Lung (tissue), 12 donors: ENCODE results near the gene CES3. TPM values are rescaled to one million over a fixed set of nuclear protein-coding genes. Genes with fewer than 3 reads are reported as not detected.

Source experiments
- ATAC-seq: fragments of 200-7000 bp; cut with Tn5 transposase; one replicate; pipeline ENCODE4 v1.9.1; 2020; ENCODE audit warnings: moderate number of reproducible peaks; ENCODE audit not compliant: insufficient read depth, low FRiP score
- DNase-seq, 3 donors: peaks; one replicate each; pipeline ENCODE4 v3.0.0-alpha.2; 2013 to 2017
- H3K27ac ChIP-seq, 2 donors: one replicate each; pipeline ENCODE4 v1.5.1; 2013; ENCODE audit warnings: mild to moderate bottlenecking in 2 of 2, moderate library complexity in 2 of 2, control low read depth in 1 of 2, inconsistent platforms in 1 of 2, low read depth in 1 of 2, low read length in 1 of 2
- H3K27me3 ChIP-seq, 3 donors: one replicate each; pipeline ENCODE4 v1.5.1; 2013; ENCODE audit warnings: low read length in 2 of 3; ENCODE audit not compliant: control insufficient read depth in 3 of 3, insufficient read depth in 3 of 3
- H3K36me3 ChIP-seq, 4 donors: one replicate each; pipeline ENCODE4 v1.5.1; 2013; ENCODE audit warnings: low read length in 4 of 4, mild to moderate bottlenecking in 1 of 4, moderate library complexity in 1 of 4; ENCODE audit not compliant: control insufficient read depth in 4 of 4, insufficient read depth in 4 of 4
- H3K4me1 ChIP-seq, 5 donors: one replicate each; pipeline ENCODE4 v1.5.1; 2013; ENCODE audit warnings: low read length in 5 of 5, mild to moderate bottlenecking in 2 of 5, moderate library complexity in 1 of 5; ENCODE audit not compliant: control insufficient read depth in 5 of 5, insufficient read depth in 5 of 5
- H3K4me3 ChIP-seq: one replicate; pipeline ENCODE4 v1.5.1; 2013; ENCODE audit warnings: mild to moderate bottlenecking, control low read depth, moderate library complexity
- H3K9ac ChIP-seq, 2 donors: one replicate each; pipeline ENCODE4 v1.5.1; 2013; ENCODE audit warnings: low read length in 2 of 2, control low read depth in 1 of 2; ENCODE audit not compliant: insufficient read depth in 1 of 2
- H3K9me3 ChIP-seq, 4 donors: one replicate each; pipeline ENCODE4 v1.5.1; 2013; ENCODE audit warnings: low read length in 3 of 4, mild to moderate bottlenecking in 1 of 4, moderate library complexity in 1 of 4; ENCODE audit not compliant: control insufficient read depth in 4 of 4, insufficient read depth in 3 of 4
- WGBS, 2 donors: extraction: QIAGEN DNeasy Blood & Tissue Kit; methylation state at CpG; one replicate each; pipeline ENCODE4 v1.1.7; 2013; 5-methylcytosine and 5-hydroxymethylcytosine counted together
- polyA plus RNA-seq, 2 donors: library from polyadenylated mRNA; stranded (reverse); fragments of 200-250 nt; gene quantifications; one replicate each; pipeline ENCODE4 v1.2.1, GENCODE V29; 2013
- total RNA-seq, 2 donors: library from RNA; depleted of rRNA in 1 of 2; stranded (reverse); fragments of >200 nt in 1 of 2; gene quantifications; one replicate each; pipeline ENCODE4 v1.2.1, GENCODE V29; 2014 to 2021
- TF ChIP-seq, protein P1 (sequence below): IDR thresholded peaks from 2 replicates; pipeline ENCODE4 v1.5.1; 2012; ENCODE audit warnings: mild to moderate bottlenecking; ENCODE audit errors: control extremely low read depth, extremely low read depth
- donor health status: control.
- donor health status: control.
- donor health status: Bipolar disorder and iron deficiency.
- donor health status: healthy.
- donor health status: DM: yes; HTN: yes; CAD: no.

Gene CES3
- total and polyA plus RNA-seq, 4 donors: 0.57 to 2.6 (median 0.91) TPM

DNA sequence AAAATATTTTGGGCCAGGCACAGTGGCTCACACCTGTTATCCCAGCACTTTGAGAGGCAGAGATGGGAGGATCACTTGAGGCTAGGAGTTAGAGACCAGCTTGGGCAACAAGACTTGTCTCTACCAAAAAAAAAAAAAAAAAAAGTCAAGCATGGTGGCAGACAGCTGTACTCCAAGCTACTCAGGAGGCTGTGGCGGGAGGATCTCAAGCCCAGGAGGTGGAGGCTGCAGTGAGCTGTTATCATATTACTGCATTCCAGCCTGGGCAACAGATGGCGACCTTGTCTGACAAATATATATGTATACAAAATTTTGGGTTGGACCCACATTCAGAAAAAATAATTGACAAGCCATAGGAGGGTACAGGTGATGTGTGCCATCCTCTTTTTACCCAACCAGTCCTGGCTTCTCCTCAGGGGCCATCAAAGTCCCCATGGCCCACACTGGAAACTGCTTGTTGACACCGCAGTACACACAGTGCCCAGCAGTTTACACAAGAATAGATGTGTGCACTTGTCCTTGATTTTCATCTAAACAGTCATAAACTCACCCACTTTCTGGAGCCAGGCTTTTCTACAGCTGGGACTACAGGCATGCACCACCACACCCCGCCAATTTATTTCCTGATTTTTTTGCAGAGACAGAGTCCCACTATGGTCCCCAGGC, 24.0 kb upstream of the CES3 start:
- peaks cover 26 to 36% (median 30%) of the 10 kb centered on the region in 4 donors for H3K36me3 ChIP-seq
- H3K9ac ChIP-seq: peak overlapping the region in 1 of 2 donors; percentile 5
- 92 to 95% methylated on average over 4 of the region's 4 CpGs for WGBS, 2 donors
- TF ChIP-seq, protein P1, sequence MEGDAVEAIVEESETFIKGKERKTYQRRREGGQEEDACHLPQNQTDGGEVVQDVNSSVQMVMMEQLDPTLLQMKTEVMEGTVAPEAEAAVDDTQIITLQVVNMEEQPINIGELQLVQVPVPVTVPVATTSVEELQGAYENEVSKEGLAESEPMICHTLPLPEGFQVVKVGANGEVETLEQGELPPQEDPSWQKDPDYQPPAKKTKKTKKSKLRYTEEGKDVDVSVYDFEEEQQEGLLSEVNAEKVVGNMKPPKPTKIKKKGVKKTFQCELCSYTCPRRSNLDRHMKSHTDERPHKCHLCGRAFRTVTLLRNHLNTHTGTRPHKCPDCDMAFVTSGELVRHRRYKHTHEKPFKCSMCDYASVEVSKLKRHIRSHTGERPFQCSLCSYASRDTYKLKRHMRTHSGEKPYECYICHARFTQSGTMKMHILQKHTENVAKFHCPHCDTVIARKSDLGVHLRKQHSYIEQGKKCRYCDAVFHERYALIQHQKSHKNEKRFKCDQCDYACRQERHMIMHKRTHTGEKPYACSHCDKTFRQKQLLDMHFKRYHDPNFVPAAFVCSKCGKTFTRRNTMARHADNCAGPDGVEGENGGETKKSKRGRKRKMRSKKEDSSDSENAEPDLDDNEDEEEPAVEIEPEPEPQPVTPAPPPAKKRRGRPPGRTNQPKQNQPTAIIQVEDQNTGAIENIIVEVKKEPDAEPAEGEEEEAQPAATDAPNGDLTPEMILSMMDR: no peak
- H3K4me1 ChIP-seq: peaks cover 7 to 28% (median 16%) of the 10 kb centered on the region in 5 donors
- H3K9me3 ChIP-seq: no peaks in the 10 kb centered on the region
- H3K27me3 ChIP-seq: no peaks in the 10 kb centered on the region
- no peak overlapping the region for H3K4me3 ChIP-seq
- no peak for ATAC-seq
- DNase-seq: no peak
- H3K27ac ChIP-seq: peak overlapping the region in 1 of 2 donors; percentile 51

DNA sequence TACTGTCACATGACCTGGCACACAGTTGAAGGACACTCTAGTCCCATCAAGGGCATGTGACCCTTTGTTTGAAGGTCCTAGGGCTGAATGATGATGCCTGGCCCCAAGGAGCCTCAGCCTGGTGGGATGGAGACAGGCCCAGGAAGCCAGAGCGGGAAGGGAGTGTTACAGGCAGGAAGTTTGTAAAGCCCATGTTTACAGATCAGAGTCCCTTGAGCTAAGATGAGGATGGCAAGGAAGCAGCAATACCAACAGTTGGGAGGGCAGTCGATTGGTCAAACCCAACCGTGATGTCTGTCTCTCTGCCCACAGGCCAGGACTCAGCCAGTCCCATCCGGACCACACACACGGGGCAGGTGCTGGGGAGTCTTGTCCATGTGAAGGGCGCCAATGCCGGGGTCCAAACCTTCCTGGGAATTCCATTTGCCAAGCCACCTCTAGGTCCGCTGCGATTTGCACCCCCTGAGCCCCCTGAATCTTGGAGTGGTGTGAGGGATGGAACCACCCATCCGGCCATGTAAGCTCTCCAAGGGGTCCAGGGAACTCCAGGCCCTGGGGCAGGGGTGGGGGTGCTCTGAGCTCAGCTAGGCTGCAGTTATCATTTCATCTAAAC, 23.2 kb upstream of the CES3 start:
- Histone ChIP-seq H3K27me3 (no peaks in the 10 kb centered on the region), H3K4me3 (no peak overlapping the region), H3K4me1 (peaks cover 7 to 25% (median 16%) of the 10 kb centered on the region in 5 donors), H3K9me3 (no peaks in the 10 kb centered on the region), H3K9ac (no peak overlapping the region), H3K36me3 (peaks cover 22 to 39% (median 35%) of the 10 kb centered on the region in 4 donors), H3K27ac (no peak overlapping the region)
- ATAC-seq: no peak
- 85 to 88% methylated on average over 10 of the region's 10 CpGs for WGBS, 2 donors
- no peak for DNase-seq
- TF ChIP-seq, protein P1: no peak

DNA sequence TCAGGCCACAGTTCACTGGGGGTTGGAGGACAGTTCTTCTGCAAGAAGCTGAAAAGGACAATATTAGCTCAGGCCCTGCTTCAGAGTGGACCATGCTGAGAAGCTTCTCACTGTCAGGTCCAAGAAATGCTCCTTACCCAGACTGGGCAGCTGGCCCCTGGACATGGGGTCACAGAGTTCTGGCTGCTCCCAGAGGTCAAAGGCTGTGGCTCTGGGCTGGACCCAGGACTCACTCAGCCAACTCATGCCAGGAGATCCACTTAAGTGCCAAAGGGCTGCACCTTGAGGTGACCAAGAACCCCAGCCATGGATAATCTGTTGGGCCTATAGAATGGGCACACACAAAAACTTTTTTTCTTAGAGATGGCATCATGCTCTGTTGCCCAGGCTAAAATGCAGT, 21.7 kb upstream of the CES3 start:
- DNase-seq (no peak), ATAC-seq (no peak)
- Histone ChIP-seq H3K9ac (no peak overlapping the region), H3K27ac (no peak overlapping the region), H3K9me3 (no peaks in the 10 kb centered on the region), H3K4me1 (peaks cover 0 to 20% (median 9%) of the 10 kb centered on the region in 5 donors), H3K4me3 (no peak overlapping the region), H3K36me3 (peaks cover 25 to 50% (median 43%) of the 10 kb centered on the region in 4 donors), H3K27me3 (no peaks in the 10 kb centered on the region)
- TF ChIP-seq, protein P1: no peak
